Tibial nerve (tissue), 4 donors: Measurements from ENCODE around the gene TOP1.

ENCODE experiments used
- EP300 ChIP-seq, 2 donors: sonication (generic); formaldehyde crosslinking; IDR thresholded peaks; one replicate each; pipeline ENCODE4 v1.6.1; 2017; ENCODE audit warnings: antibody characterized with exemption in 2 of 2, mild to moderate bottlenecking in 1 of 2
- POLR2A ChIP-seq, 2 donors: fragments of 450-650 bp; IDR thresholded peaks; one replicate each; pipeline ENCODE4 v1.6.1; 2017; ENCODE audit warnings: antibody characterized with exemption in 2 of 2, mild to moderate bottlenecking in 2 of 2, moderate library complexity in 2 of 2
- TF ChIP-seq, protein P1 (sequence below), 5 experiments: fragments of 200-600 bp in 3 of 5; fragments of 450-650 bp in 2 of 5; sonication (generic) in 3 of 5; IDR thresholded peaks; one replicate each; pipeline ENCODE4 v1.5.1; 2016 to 2019; ENCODE audit warnings: antibody characterized with exemption in 5 of 5, mild to moderate bottlenecking in 3 of 5, moderate library complexity in 2 of 5

DNA sequence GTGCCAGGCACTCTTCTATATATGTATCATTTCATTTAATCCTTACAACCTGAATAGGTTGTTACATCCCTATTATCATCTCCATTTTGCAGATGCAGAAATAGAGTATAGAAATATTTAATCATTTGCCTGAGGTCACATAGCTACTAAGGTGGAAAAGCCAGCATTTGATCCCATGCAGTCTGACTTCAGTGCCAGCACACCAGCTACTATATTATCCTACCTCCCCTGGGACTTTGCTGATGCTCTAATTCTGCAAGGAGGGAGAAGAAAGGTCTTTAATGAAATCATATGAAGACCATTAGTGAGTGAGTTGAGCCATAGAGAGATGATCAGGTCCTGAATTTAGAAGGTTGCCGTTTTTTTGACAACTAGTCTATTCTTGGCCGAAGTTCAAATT lies 53.7 kb downstream of the TOP1 start:
- TF ChIP-seq POLR2A (IDR thresholded peaks at IDR 0.05) (no peak), EP300 (IDR thresholded peaks at IDR 0.05) (no peak)
- TF ChIP-seq, protein P1, sequence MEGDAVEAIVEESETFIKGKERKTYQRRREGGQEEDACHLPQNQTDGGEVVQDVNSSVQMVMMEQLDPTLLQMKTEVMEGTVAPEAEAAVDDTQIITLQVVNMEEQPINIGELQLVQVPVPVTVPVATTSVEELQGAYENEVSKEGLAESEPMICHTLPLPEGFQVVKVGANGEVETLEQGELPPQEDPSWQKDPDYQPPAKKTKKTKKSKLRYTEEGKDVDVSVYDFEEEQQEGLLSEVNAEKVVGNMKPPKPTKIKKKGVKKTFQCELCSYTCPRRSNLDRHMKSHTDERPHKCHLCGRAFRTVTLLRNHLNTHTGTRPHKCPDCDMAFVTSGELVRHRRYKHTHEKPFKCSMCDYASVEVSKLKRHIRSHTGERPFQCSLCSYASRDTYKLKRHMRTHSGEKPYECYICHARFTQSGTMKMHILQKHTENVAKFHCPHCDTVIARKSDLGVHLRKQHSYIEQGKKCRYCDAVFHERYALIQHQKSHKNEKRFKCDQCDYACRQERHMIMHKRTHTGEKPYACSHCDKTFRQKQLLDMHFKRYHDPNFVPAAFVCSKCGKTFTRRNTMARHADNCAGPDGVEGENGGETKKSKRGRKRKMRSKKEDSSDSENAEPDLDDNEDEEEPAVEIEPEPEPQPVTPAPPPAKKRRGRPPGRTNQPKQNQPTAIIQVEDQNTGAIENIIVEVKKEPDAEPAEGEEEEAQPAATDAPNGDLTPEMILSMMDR (IDR thresholded peaks at IDR 0.05): no peak
